GM10847 (cell line): ENCODE data around the gene WNT7B.

Experiments used
- POLR2A ChIP-seq: IDR thresholded peaks from 2 replicates; pipeline ENCODE4 v1.6.1; 2011; ENCODE audit not compliant: insufficient read length; ENCODE audit errors: extremely low read depth

The WNT7B gene

GRCh38 chr22:45938913-45939312 lies 38.0 kb downstream of the WNT7B start:
- TF ChIP-seq POLR2A, result no peak

- no peak for TF ChIP-seq POLR2A
These were observed 39.0 kb downstream of the WNT7B start for GRCh38 chr22:45937960-45938359.

- TF ChIP-seq POLR2A, result no peak
These were observed 41.4 kb downstream of the WNT7B start for GRCh38 chr22:45935573-45935972.

GRCh38 chr22:45934659-45935341 lies 42.2 kb downstream of the WNT7B start:
- TF ChIP-seq POLR2A, result no peak

GRCh38 chr22:45934168-45934564 lies 42.8 kb downstream of the WNT7B start:
- no peak for TF ChIP-seq POLR2A

- no peak for TF ChIP-seq POLR2A
These were observed 43.3 kb downstream of the WNT7B start for GRCh38 chr22:45933506-45934167.

- no peak for TF ChIP-seq POLR2A
These were observed 44.9 kb downstream of the WNT7B start for GRCh38 chr22:45932071-45932470.

GRCh38 chr22:45931042-45931441 lies 45.9 kb downstream of the WNT7B start:
- TF ChIP-seq POLR2A, result no peak

GRCh38 chr22:45930324-45930723 lies 46.6 kb downstream of the WNT7B start:
- no peak for TF ChIP-seq POLR2A

GRCh38 chr22:45929649-45930048 lies 47.3 kb downstream of the WNT7B start:
- no peak for TF ChIP-seq POLR2A

- no peak for TF ChIP-seq POLR2A
These were observed 48.1 kb downstream of the WNT7B start for GRCh38 chr22:45928726-45929368.

GRCh38 chr22:45927059-45927458 lies 49.9 kb downstream of the WNT7B start:
- no peak for TF ChIP-seq POLR2A

- TF ChIP-seq POLR2A, result no peak
These were observed 50.5 kb downstream of the WNT7B start for GRCh38 chr22:45926433-45926832.

GRCh38 chr22:45925811-45926351 lies 51.1 kb downstream of the WNT7B start:
- no peak for TF ChIP-seq POLR2A

- no peak for TF ChIP-seq POLR2A
These were observed 53.1 kb downstream of the WNT7B start for GRCh38 chr22:45923835-45924234.

- no peak for TF ChIP-seq POLR2A
These were observed 53.8 kb downstream of the WNT7B start for GRCh38 chr22:45923212-45923611.
